ENCODE measurements around the gene GCH1. TPM values are rescaled to one million over a fixed set of nuclear protein-coding genes. Genes with fewer than 3 reads are reported as not detected.

GCH1 gene
- total RNA-seq, 1 experiment from 2014 or later = 7.1 TPM

GRCh38 chr14:54794159-54794558, 108.5 kb downstream of the GCH1 start:
- intact Hi-C loops (cut with micrococcal nuclease) = no loop called here
- no peak overlapping the region for H3K4me3 Mint-ChIP-seq (ENCODE audit: unreplicated experiment)
- ChIA-PET POLR2A (interaction anchor here (0.6 kb wide), 2 partner anchors 45 to 185 kb away, joined by 3 read pairs; no protein-coding TSS in a partner anchor), CTCF (interaction anchor here (0.9 to 3.2 kb wide), 2 partner anchors 12 to 52 kb away, joined by 4 to 32 read pairs; no protein-coding TSS in a partner anchor)
- H3K27me3 Mint-ChIP-seq (ENCODE audit: insufficient read depth, unreplicated experiment) = no peaks in the 10 kb centered on the region
- TF ChIP-seq, protein P1, sequence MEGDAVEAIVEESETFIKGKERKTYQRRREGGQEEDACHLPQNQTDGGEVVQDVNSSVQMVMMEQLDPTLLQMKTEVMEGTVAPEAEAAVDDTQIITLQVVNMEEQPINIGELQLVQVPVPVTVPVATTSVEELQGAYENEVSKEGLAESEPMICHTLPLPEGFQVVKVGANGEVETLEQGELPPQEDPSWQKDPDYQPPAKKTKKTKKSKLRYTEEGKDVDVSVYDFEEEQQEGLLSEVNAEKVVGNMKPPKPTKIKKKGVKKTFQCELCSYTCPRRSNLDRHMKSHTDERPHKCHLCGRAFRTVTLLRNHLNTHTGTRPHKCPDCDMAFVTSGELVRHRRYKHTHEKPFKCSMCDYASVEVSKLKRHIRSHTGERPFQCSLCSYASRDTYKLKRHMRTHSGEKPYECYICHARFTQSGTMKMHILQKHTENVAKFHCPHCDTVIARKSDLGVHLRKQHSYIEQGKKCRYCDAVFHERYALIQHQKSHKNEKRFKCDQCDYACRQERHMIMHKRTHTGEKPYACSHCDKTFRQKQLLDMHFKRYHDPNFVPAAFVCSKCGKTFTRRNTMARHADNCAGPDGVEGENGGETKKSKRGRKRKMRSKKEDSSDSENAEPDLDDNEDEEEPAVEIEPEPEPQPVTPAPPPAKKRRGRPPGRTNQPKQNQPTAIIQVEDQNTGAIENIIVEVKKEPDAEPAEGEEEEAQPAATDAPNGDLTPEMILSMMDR (IDR thresholded peaks at IDR 0.05; ENCODE audit: unreplicated experiment) = no peak
- peaks cover 4% of the 10 kb centered on the region for H3K4me1 Mint-ChIP-seq (ENCODE audit: insufficient read depth, unreplicated experiment)
- peaks cover 18% of the 10 kb centered on the region for H3K36me3 Mint-ChIP-seq (ENCODE audit: insufficient read depth, unreplicated experiment)
- no TSS peak for BruUV-seq (replicated peaks)
- no peak for DNase-seq (ENCODE audit: unreplicated experiment)
- H3K27ac Mint-ChIP-seq (ENCODE audit: low read depth, unreplicated experiment) = no peak overlapping the region
- H3K9me3 Mint-ChIP-seq (ENCODE audit: unreplicated experiment) = no peaks in the 10 kb centered on the region

DNA sequence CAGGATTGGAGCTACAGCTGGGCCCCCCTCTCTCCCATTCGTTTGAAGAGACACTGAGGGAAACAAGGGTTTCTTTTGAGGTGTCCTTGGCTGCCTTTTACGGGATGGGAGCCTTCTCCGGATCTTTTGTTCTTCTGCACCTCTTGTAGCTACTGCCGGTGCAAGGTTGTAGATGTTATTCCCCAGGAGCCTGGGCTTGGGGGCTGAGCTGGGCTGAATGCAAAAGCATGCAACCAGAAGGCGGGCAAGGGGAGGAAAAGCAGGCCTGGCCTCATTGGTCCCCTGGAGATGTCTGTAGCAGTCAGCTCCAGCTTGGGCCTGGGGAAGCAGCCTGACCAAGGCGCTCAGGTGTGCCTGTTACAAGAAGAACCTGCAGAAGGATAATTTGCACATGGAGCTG, 110.3 kb downstream of the GCH1 start:
- BruUV-seq (replicated peaks) = no TSS peak
- H3K9me3 Mint-ChIP-seq (ENCODE audit: unreplicated experiment) = no peaks in the 10 kb centered on the region

More for the DNA sequence above, 110.3 kb downstream of the GCH1 start:
- Mint-ChIP-seq H3K27me3 (ENCODE audit: insufficient read depth, unreplicated experiment) (no peaks in the 10 kb centered on the region), H3K4me1 (ENCODE audit: insufficient read depth, unreplicated experiment) (peaks cover 4% of the 10 kb centered on the region), H3K36me3 (ENCODE audit: insufficient read depth, unreplicated experiment) (peaks cover 23% of the 10 kb centered on the region), H3K4me3 (ENCODE audit: unreplicated experiment) (no peak overlapping the region), H3K27ac (ENCODE audit: low read depth, unreplicated experiment) (no peak overlapping the region)
- ChIA-PET CTCF (interaction anchor here (1.2 to 3.2 kb wide), 3 partner anchors 14 to 228 kb away, joined by 3 to 32 read pairs (median 3); no protein-coding TSS in a partner anchor), POLR2A (no interaction called here)
- intact Hi-C loops (cut with micrococcal nuclease) = no loop called here
- DNase-seq (ENCODE audit: unreplicated experiment) = no peak
- TF ChIP-seq, protein P1 (IDR thresholded peaks at IDR 0.05; ENCODE audit: unreplicated experiment) = no peak

Small RNA genes within 50 kb of the gene (microRNA-seq; reads per million reads assigned to microRNA genes)
- not detected for gene MIR4308

Other genes starting within 250 kb of the GCH1 start
- 5.8 and 6.5 TPM in 2 replicates for gene WDHD1, start 124.3 kb upstream of the GCH1 start, total RNA-seq (2022)
- gene SOCS4, start 124.4 kb upstream of the GCH1 start, total RNA-seq (2022) = 24.6 and 29.6 TPM in 2 replicates
- 118 and 123 TPM in 2 replicates for gene MAPK1IP1L, start 148.8 kb upstream of the GCH1 start, total RNA-seq (2022)
- gene LGALS3, start 226.4 kb upstream of the GCH1 start, total RNA-seq (2022) = 154 and 178 TPM in 2 replicates

All from MCF 10A (cell line).